GM21360 (cell line): Measurements from ENCODE around the gene ARHGEF7.
"Not testable (repeated sequence)": the region's sequence is repeated elsewhere in the genome, so short reads cannot be mapped to it uniquely, and the experiment has no call there.

Experiments used
- ATAC-seq: cut with Tn5 transposase; IDR thresholded peaks from one replicate; pipeline ENCODE4 v1.9.1; 2021; ENCODE audit warnings: mild to moderate bottlenecking, moderate library complexity; ENCODE audit not compliant: unreplicated experiment

The ARHGEF7 gene

GRCh38 chr13:111245576-111246384 is 130.7 kb downstream of the ARHGEF7 start:
- no peak for ATAC-seq

- no peak for ATAC-seq
Observed at GRCh38 chr13:111247552-111247951, 132.4 kb downstream of the ARHGEF7 start.

- ATAC-seq = no peak
Observed at GRCh38 chr13:111248822-111249221, 133.7 kb downstream of the ARHGEF7 start.

- no peak for ATAC-seq
Observed at GRCh38 chr13:111249637-111250360, 134.7 kb downstream of the ARHGEF7 start.

GRCh38 chr13:111251646-111252445 is 136.7 kb downstream of the ARHGEF7 start:
- ATAC-seq = no peak

- no peak for ATAC-seq
Observed at GRCh38 chr13:111252446-111253364, 137.6 kb downstream of the ARHGEF7 start.

GRCh38 chr13:111253365-111253872 is 138.3 kb downstream of the ARHGEF7 start:
- no peak for ATAC-seq

GRCh38 chr13:111255228-111255790 is 140.2 kb downstream of the ARHGEF7 start:
- no peak for ATAC-seq

DNA sequence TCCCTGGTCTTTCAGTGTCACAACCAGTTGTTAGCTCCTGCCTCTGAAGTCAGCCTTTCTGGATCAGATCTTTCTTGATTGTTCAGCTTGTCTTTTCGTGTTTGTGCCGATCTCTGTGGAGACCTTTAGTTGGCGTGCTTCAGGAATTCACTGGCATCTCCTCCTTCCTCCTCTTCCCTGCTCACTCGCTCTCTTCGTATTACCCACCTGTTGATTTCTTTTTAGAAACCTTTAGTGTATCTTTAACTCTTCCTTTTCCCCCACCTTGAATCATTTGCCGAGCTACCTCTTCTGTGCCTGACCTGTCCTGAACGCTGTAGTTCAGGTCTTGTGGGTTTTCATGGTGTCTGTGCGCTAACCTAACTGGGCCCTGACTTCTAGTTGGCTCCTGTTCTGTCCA is 141.3 kb downstream of the ARHGEF7 start:
- no peak for ATAC-seq

- ATAC-seq = no peak
Observed at GRCh38 chr13:111256946-111257345, 141.8 kb downstream of the ARHGEF7 start.

- not testable (repeated sequence) for ATAC-seq
Observed at GRCh38 chr13:111257899-111258298, 142.8 kb downstream of the ARHGEF7 start.

DNA sequence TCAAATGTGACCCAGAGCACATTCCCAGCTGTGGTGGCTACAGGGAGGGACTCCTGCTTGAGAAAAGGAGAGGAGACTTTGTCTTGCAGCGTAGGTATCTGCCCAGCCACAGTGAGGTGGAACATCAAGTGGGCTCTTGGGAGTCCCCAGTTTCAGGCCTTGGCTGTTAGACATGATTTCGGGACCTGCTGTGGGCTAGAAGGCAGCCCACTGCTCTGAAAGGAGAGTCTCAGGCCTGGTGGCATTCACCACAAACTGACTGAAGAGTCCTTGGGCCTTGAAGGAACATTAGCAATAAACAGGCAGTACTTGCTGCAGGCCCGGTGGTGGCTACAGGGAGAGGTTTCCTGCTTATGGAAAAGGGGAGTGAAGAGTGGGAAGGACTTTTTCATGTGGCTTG is 143.5 kb downstream of the ARHGEF7 start:
- ATAC-seq = no peak

DNA sequence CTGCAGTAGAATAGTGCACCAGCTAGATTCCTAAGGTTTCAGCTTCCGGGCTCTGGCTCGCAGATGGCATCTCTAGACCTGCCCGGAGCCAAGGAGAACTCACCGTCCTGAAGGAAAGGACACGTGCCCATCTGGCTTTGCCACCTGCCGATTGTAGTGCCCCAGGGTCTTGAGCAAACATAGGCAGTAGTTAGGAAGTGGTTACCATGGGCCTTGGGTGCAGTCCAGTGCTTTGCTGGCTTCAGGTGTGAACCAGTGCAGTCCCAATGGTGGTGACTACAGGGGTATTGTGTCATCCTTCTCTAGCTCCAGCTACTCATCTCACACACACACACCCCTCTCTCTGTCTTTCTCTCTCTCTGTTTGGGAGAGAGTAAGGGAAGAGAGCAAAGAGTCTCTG is 143.9 kb downstream of the ARHGEF7 start:
- ATAC-seq = no peak

DNA sequence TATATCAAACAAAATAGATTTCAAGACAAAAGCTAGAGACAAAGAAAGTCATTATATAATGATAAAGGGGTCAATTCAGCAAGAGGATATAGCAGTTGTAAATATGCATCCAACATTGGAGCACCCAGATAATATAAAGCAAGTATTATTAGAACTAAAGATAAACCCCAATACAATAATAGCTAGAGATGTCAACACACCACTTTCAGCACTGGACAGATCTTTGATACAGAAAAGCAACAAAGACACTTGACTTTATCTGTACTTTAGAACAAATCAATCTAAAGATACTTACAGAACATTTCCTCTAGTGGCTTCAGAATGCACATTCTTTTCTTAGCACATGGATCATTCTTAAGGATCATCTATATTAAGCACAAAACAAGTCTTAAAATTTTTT is 146.2 kb downstream of the ARHGEF7 start:
- no peak for ATAC-seq

DNA sequence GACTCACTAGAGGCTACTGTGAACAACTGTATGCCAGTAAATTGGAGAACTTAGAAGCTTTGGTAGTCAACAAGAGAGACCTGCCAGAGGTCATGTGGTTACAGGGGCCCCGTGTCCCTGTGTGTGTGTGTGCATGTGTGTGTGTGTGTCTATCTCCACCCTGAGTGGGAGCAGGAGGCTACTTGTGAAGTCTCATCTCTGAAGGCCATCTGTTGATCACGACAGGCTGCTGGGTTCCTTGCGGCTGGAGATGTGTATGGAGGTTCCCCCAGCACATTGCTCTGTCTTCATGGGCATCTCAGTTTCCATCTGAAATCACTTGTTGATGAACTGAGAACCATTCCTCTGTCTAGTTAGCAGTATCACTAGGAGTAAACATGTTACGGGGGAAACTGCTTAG is 147.2 kb downstream of the ARHGEF7 start:
- no peak for ATAC-seq

DNA sequence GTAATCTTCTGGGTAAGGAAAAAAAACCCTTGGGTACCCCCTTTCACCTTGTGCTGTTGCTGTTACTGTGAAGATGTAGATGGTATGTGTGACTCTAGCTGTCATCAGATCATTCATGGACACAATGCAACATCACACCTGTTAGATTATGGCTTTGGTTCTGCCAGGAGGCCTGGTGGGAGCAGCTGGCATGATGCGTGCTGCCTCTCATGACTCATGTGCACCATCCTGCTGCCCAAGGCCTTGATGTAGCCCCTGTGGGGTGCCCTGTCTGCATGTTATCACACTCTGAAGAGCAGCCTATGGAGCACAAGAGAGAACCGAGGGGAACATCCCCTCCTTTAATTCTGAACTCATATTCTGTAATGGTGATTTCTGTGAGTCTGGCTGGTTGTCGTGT is 147.6 kb downstream of the ARHGEF7 start:
- ATAC-seq = no peak

- no peak for ATAC-seq
Observed at GRCh38 chr13:111263566-111263965, 148.5 kb downstream of the ARHGEF7 start.

DNA sequence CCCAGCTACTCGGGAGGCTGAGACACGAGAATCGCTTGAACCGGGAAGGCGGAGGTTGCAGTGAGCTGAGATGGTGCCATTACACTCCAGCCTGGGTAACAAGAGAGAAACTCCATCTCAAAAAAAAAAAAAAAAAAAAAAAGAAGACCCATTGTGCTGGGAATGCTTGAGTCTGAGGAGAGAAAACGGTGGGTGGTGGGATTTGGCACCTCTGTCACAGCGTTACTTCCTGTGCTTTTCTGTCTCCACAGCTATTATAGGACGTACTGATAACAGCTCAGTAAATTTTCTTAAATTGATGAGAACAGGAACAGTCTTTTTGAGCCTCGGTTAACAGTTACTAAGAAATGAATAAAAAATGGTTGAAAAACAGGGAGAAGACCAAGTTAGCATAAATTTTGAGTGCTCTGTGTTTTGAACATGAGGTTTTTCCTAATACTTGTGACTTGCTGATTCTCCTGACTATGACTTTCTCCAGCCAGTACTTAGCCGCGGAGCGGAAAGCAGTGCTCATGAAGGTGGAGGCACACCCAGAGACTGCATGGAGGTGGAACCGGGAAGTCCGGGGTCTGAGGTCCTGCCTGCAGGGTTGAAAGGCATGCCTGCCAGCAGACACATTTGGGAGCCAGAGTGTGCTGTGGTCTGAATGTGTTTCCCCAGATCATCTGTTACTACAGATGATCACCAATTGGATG is 150.0 kb downstream of the ARHGEF7 start:
- ATAC-seq = no peak

DNA sequence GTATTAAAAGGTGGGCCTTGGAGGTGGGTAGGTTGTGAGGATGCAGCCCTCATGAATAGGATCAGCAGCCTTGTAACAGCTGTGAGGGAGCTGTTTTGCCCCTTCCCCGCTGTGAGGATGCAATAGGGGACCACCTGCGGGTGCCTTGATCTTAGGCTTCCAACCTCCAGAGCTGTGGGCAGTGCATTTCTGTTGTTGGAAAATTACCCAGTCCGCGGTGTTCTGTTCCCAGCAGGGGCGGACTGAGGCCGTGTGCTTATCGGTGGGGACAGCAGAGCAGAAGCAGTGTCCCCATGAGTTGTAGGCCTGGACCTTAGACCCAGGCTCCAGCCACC is 150.6 kb downstream of the ARHGEF7 start:
- no peak for ATAC-seq
